K562 (cell line): ENCODE measurements around the gene TAS2R14.

Source experiments
- CBX2 ChIP-seq: fragments of 200-600 bp; sonication (generic); IDR thresholded peaks from one replicate; pipeline ENCODE4 v1.6.1; 2012; ENCODE audit warnings: mild to moderate bottlenecking, low read length, inconsistent platforms; ENCODE audit not compliant: insufficient read depth, poor library complexity, severe bottlenecking
- CBX8 ChIP-seq: fragments of 200-600 bp; sonication (generic); IDR thresholded peaks from 2 replicates; pipeline ENCODE4 v1.6.1; 2012; ENCODE audit warnings: borderline replicate concordance, mixed run types, low read depth, mild to moderate bottlenecking, moderate library complexity, mixed read lengths, low read length, control low read depth, inconsistent platforms; ENCODE audit not compliant: poor library complexity, severe bottlenecking; ENCODE audit errors: extremely low read depth
- CTCF ChIP-seq, 3 experiments: IDR thresholded peaks in 2 of 3; conservative IDR thresholded peaks in 1 of 3; 2 replicates each; pipeline ENCODE4 v1.5.1; 2011 to 2012; ENCODE audit warnings: low read length in 3 of 3, mild to moderate bottlenecking in 3 of 3, control low read depth in 2 of 3, improper control_type of control experiment in 1 of 3, inconsistent platforms in 1 of 3, low read depth in 1 of 3, mixed read lengths in 1 of 3, moderate library complexity in 1 of 3; ENCODE audit not compliant: insufficient read depth in 2 of 3
- MTF1 ChIP-seq: fragments of 250-450 bp; sonication (Bioruptor Pico); IDR thresholded peaks from 2 replicates; pipeline ENCODE4 v1.9.0; 2021; ENCODE audit warnings: moderate library complexity, mild to moderate bottlenecking, inconsistent platforms, borderline replicate concordance
- SMAD3 ChIP-seq: fragments of 450-650 bp; formaldehyde crosslinking; conservative IDR thresholded peaks from 2 replicates; pipeline ENCODE4 v1.4.0; 2020; ENCODE audit warnings: mild to moderate bottlenecking
- THRB ChIP-seq: fragments of 450-650 bp; formaldehyde crosslinking; conservative IDR thresholded peaks from 2 replicates; pipeline ENCODE4 v1.4.0; 2022; ENCODE audit warnings: mild to moderate bottlenecking, missing genetic modification characterization
- YBX1 ChIP-seq: fragments of 450-650 bp; IDR thresholded peaks from 2 replicates; pipeline ENCODE4 v1.7.1; 2016; ENCODE audit warnings: mild to moderate bottlenecking

- no peak for TF ChIP-seq SMAD3
- TF ChIP-seq MTF1 (CRISPR knock-in tag), result no peak
- no peak for TF ChIP-seq CBX2
- TF ChIP-seq YBX1, result no peak
- TF ChIP-seq CTCF (IDR thresholded peaks at IDR 0.05 in 2 of 3, conservative IDR thresholded peaks at IDR 0.05 in 1 of 3; ENCODE audit: insufficient read depth in 2 of 3, low read depth in 1 of 3, low read length in 3 of 3), result no peak
- TF ChIP-seq CBX8, result no peak
- no peak for TF ChIP-seq THRB
Observed at GRCh38 chr12:10959804-10960203, 20.7 kb upstream of the TAS2R14 start.
